Activated CD8-positive, alpha-beta memory T cell treated with anti-CD3 and anti-CD28 coated beads, Interleukin-2, amount 50 U/mL, for 48 hours (primary cell): ENCODE data around the gene SLC7A14.

Experiments used
- DNase-seq: peaks from one replicate; pipeline ENCODE4 v3.0.0-alpha.2; 2020

SLC7A14 gene

GRCh38 chr3:170423001-170423615 lies 162.8 kb downstream of the SLC7A14 start:
- DNase-seq, result no peak

- no peak for DNase-seq
Measured at GRCh38 chr3:170421758-170422157, 164.1 kb downstream of the SLC7A14 start.

GRCh38 chr3:170421111-170421641 lies 164.7 kb downstream of the SLC7A14 start:
- no peak for DNase-seq

GRCh38 chr3:170420307-170420821 lies 165.5 kb downstream of the SLC7A14 start:
- no peak for DNase-seq

- no peak for DNase-seq
Measured at GRCh38 chr3:170419557-170420087, 166.3 kb downstream of the SLC7A14 start.

GRCh38 chr3:170418422-170419398 lies 167.2 kb downstream of the SLC7A14 start, which contains the start of gene CLDN11:
Gene CLDN11, plus strand, starts transcription at chr3:170418868. Its CDS starts 199 bp downstream, at chr3:170419067.
- DNase-seq, result no peak

GRCh38 chr3:170417090-170417489 lies 168.8 kb downstream of the SLC7A14 start:
- no peak for DNase-seq

- DNase-seq, result no peak
Measured at GRCh38 chr3:170414202-170414663, 171.6 kb downstream of the SLC7A14 start.

GRCh38 chr3:170413291-170413690 lies 172.6 kb downstream of the SLC7A14 start:
- no peak for DNase-seq

- no peak for DNase-seq
Measured at GRCh38 chr3:170410428-170411029, 175.3 kb downstream of the SLC7A14 start.
